Measurements from ENCODE around the gene SNED1. TPM values are rescaled to one million over a fixed set of nuclear protein-coding genes. Genes with fewer than 3 reads are reported as not detected.
"Not testable (repeated sequence)": the region's sequence is repeated elsewhere in the genome, so short reads cannot be mapped to it uniquely, and the experiment has no call there.

The SNED1 gene
- total RNA-seq, 4 donors from 2014 or later: 18.0 to 52.2 (median 32.5) TPM

DNA sequence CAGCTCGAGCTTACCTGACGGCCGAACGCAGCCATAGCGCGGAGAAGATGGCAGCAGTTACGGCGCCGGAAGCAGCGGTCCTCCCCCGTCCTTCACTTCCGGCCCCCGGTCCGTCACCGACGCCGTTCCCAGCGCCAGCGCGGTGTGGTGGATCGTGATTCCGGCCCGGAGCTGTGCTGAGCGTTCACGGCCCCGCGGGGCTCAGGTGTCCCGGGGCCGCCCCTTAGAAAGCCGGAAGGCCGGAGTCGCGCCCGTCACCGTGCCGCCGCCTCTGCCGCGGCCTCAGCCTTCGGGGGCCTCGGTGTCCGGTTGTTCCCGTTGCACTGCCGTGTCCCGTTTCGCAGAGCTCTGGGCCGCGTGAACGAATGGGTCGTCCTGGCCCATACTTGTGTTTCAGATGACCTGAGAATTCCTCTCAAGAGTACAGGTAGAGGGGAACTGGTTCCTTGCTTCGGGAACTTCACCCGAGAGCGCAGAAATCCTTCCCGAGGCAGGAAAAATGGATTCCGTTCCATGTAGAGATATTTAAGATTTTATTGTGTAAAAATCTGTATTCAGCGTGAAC, 103.9 kb downstream of the SNED1 start, which contains the start of gene MTERF4:
Gene MTERF4, minus strand, starts transcription at position 49 of the 565 bp plus-strand sequence. Its CDS starts 14 bp downstream, at position 35.
- peak; percentile 59 for DNase-seq (ENCODE audit: low spot score)
- TF ChIP-seq, protein P1, sequence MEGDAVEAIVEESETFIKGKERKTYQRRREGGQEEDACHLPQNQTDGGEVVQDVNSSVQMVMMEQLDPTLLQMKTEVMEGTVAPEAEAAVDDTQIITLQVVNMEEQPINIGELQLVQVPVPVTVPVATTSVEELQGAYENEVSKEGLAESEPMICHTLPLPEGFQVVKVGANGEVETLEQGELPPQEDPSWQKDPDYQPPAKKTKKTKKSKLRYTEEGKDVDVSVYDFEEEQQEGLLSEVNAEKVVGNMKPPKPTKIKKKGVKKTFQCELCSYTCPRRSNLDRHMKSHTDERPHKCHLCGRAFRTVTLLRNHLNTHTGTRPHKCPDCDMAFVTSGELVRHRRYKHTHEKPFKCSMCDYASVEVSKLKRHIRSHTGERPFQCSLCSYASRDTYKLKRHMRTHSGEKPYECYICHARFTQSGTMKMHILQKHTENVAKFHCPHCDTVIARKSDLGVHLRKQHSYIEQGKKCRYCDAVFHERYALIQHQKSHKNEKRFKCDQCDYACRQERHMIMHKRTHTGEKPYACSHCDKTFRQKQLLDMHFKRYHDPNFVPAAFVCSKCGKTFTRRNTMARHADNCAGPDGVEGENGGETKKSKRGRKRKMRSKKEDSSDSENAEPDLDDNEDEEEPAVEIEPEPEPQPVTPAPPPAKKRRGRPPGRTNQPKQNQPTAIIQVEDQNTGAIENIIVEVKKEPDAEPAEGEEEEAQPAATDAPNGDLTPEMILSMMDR (IDR thresholded peaks at IDR 0.05): no peak
- ATAC-seq (ENCODE audit: low FRiP score): peak; percentile 97

GRCh38 chr2:241103176-241103595, 104.8 kb downstream of the SNED1 start:
- TF ChIP-seq, protein P1 (IDR thresholded peaks at IDR 0.05): no peak
- DNase-seq (ENCODE audit: low spot score) (no peak), ATAC-seq (ENCODE audit: low FRiP score) (no peak)

DNA sequence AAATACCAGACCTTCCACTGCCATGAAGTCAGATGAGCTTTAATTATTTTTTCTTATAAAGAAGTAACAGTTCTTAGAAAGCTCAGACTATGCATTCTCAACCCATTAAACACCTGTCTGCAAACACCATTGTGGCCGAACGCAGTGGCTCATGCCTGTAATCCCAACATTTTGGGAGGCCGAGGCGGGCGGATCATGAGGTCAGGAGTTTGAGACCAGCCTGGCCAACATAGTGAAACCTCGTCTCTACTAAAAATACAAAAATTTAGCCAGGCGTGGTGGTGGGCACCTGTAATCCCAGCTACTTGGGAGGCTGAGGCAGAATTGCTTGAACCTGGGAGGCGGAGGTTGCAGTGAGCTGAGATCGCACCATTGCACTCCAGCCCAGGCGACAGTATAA, 106.2 kb downstream of the SNED1 start:
- DNase-seq (ENCODE audit: low spot score); ATAC-seq (ENCODE audit: low FRiP score): not testable (repeated sequence)

GRCh38 chr2:241105641-241106040, 107.2 kb downstream of the SNED1 start:
- ATAC-seq (ENCODE audit: low FRiP score): no peak
- DNase-seq (ENCODE audit: low spot score): no peak
- TF ChIP-seq, protein P1 (IDR thresholded peaks at IDR 0.05): no peak

DNA sequence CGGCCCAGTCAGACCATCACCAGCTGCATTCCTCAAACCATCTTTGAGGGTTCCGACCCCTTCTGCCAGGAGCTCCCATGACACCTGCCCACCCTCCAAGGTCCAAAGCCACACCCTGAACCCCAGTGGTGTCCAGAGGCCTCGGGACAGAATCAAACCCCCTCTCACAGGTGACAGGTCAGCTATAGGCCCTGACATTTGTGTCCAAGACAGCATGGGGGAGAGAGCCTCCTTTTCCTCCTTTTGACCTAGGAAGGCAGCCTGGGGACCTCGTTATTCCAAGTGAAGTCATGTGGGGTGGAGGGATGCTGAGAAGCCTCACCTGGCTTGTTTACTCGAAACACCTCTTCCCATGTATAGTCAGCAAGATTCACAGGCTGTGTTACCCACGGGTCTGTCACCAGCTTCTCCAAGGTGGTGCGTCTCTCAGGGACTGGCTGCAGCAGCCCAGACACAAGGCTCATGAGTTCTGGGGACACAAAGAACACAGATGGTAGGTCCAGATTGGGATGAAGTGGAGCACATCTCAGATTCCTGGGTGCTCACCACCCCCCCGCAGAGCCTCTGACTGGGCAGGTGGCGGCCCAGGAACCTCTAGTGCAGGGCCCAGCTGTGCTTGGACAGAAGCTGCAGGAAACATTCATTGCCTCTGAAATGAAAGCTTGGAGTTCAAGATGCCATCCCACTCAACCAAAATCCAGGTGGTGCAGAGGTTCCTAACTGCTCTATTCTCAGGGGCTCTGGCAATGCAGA, 108.8 kb downstream of the SNED1 start:
- ATAC-seq (ENCODE audit: low FRiP score) (no peak), DNase-seq (ENCODE audit: low spot score) (no peak)
- TF ChIP-seq, protein P1 (IDR thresholded peaks at IDR 0.05): no peak

GRCh38 chr2:241108271-241109209, 110.1 kb downstream of the SNED1 start:
- no peak for ATAC-seq (ENCODE audit: low FRiP score)
- DNase-seq (ENCODE audit: low spot score): no peak
- TF ChIP-seq, protein P1 (IDR thresholded peaks at IDR 0.05): no peak
